ENCODE measurements around the gene S100A10. TPM values are rescaled to one million over a fixed set of nuclear protein-coding genes. Genes with fewer than 3 reads are reported as not detected.

The S100A10 gene
- total RNA-seq, 4 donors from 2014 or later, result 11.2 to 64.0 (median 35.6) TPM

DNA sequence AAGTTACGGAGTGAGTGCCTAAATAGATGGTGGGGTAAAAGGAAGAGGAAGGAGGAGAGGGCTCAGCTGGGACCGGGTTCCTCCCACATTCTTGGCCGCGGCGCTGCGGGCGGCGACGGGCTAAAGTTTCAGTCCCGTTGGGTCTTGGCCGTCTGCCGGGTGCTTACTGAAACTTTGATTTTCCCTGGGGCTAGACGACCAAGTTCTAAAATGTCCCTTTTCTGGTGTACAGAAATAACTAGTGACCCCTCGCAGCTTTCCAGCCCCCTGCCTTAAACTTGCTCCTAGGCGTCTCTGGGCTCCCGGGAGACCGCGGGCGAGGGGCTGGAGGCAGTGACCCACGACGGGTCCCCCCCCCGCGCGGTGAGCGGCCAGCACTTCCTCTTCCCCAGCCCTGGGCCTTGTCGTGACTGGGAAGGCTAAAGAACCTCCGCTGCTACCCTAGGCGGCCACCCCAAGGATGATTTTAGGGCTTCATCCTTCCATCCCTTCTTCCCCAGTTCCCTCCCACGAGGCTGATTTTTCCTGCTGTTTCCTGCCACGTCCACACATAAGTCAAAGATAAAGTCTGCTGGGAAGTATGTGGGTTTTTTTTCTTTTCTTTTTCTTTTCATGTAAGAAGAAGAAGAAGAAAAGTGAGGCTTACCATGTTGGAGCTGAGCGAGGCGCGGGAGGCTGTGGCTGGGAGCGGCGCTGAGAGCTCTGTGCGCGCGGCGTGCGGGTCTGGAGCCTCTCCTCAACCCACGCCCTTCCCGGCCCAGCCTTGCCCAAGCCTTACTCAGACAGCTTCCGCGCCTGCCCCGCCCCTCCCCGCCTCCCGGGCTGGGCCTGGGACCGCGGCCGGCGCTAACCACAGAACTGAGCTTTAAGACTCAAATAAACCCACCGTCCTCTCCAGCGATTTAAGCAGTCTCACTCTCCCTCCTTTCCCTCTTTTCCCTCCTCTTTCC is 42.9 kb upstream of the S100A10 start, which contains the start of gene S100A11:
Gene S100A11 (minus strand): TSS at position 738 of the 950 bp plus-strand sequence. CDS start 89 bp downstream, at position 649.
- Histone ChIP-seq H3K36me3 (peaks cover 15 to 21% of the 10 kb centered on the region in 2 donors), H3K4me1 (peaks cover 16 to 31% of the 10 kb centered on the region in 2 donors), H3K4me3 (replicated peaks in 1 of 3) (peak within 1 kb of the TSS; percentile 43 to 62 (median 62)), H3K27ac (peak within 1 kb of the TSS; percentile 78 to 88 (median 80)), H3K27me3 (no peaks in the 10 kb centered on the region), H3K9me3 (no peaks in the 10 kb centered on the region)
- DNase-seq, result peak; percentile 89 to 91
- TF ChIP-seq POLR2A (IDR thresholded peaks at IDR 0.05), result peak; percentile 90 to 94
- TF ChIP-seq, protein P1, sequence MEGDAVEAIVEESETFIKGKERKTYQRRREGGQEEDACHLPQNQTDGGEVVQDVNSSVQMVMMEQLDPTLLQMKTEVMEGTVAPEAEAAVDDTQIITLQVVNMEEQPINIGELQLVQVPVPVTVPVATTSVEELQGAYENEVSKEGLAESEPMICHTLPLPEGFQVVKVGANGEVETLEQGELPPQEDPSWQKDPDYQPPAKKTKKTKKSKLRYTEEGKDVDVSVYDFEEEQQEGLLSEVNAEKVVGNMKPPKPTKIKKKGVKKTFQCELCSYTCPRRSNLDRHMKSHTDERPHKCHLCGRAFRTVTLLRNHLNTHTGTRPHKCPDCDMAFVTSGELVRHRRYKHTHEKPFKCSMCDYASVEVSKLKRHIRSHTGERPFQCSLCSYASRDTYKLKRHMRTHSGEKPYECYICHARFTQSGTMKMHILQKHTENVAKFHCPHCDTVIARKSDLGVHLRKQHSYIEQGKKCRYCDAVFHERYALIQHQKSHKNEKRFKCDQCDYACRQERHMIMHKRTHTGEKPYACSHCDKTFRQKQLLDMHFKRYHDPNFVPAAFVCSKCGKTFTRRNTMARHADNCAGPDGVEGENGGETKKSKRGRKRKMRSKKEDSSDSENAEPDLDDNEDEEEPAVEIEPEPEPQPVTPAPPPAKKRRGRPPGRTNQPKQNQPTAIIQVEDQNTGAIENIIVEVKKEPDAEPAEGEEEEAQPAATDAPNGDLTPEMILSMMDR (IDR thresholded peaks at IDR 0.05), result no peak
- 1% methylated on average over 53 of the region's 53 CpGs for WGBS, 2 donors
- intact Hi-C loops (cut with DNase I), result no loop called here

DNA sequence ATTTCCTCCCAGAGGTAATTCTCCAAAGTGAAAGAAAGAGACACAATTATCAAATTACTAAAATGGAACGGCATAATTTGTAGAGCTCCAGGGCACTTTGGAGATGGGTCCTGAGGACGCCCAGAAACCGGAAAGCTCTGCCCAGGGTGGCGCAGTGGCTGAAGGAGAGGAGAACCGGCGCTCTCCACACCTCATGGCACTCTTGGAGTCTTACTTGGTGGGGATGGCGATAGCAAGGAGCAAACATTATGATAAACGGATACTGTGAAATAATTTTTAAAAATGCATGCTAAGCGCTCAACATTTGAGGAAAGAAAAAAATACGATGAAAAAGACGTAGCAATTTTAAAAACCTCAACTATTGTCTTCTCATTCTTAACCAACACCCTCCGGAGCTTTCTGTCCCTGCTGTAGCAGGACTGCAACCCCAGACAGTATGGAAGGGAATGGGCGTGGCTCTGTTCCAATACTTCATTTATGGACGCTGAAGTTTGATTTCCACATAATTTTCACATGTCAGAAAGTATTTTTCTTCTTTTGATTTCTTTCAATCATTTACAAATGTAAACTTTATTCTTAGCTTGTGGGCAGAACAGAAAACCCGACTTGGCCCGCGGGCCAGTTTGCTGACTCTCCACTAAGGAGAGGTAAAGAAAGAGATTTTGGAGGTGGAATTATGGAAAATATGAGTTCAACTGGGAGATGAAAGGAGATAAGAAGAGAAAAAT is 42.0 kb upstream of the S100A10 start:
- TF ChIP-seq, protein P1 (IDR thresholded peaks at IDR 0.05), result no peak
- TF ChIP-seq POLR2A (IDR thresholded peaks at IDR 0.05), result no peak
- Histone ChIP-seq H3K27ac (peak overlapping the region; percentile 78 to 88 (median 80)), H3K4me1 (peaks cover 16 to 31% of the 10 kb centered on the region in 2 donors), H3K36me3 (peaks cover 15 to 27% of the 10 kb centered on the region in 2 donors), H3K4me3 (replicated peaks in 1 of 3) (peak overlapping the region; percentile 43 to 62 (median 62)), H3K27me3 (no peaks in the 10 kb centered on the region), H3K9me3 (no peaks in the 10 kb centered on the region)
- 14 to 20% methylated on average over 17 of the region's 17 CpGs for WGBS, 2 donors
- peak; percentile 26 to 33 for DNase-seq
- intact Hi-C loops (cut with DNase I), result no loop called here

DNA sequence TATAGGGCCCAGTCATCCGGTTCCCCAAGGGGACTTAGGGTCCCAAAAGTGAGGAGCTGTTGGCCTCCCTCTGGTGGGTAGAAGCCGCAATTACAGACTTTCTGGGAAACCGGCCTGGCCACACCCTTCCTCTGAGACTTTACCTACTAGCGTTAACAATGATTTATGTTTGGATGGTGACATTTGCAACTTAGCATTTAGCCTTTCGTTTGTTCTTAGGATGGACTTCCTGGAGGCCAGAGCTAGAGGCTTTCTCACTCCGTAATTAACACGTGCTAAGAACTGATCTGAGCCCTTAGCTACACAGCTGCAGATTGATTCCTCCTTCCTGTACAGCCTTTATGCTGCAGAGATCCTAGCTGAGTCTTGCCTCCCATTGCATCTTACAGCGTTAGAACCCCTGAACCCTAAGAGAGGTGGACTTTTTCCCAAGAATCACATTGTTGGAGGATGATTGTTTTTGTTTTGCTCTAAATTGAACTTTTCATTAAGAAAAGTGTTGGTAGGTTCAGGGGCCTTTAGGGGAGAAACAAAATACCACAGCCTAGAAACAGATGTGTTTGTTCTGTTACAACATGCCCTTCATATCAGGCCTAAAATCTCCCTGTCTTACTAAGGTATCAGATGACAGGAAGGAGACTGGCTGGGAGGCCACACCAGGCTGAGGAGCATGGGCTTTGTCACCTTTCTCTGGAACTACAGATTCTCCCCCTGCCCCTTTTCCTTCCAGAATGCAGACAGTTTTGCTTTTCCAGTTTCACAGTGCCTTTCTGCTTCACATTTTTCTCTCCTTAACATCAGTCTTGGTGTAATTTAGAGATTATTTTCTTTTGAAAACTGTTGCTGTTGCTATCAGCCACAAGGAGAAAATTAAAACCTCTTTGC is 41.2 kb upstream of the S100A10 start:
- peaks cover 15 to 27% of the 10 kb centered on the region in 2 donors for H3K36me3 ChIP-seq
- no peaks in the 10 kb centered on the region for H3K9me3 ChIP-seq
- peak; percentile 40 for DNase-seq
- WGBS, 2 donors, result 14 to 33% methylated on average over 8 of the region's 8 CpGs
- intact Hi-C loops (cut with DNase I), result no loop called here
- peaks cover 15 to 28% of the 10 kb centered on the region in 2 donors for H3K4me1 ChIP-seq
- H3K27ac ChIP-seq, result peak overlapping the region; percentile 78 to 88 (median 80)
- TF ChIP-seq, protein P1 (IDR thresholded peaks at IDR 0.05), result peak in 5 of 6 experiments; percentile 49 to 73 (median 56)
- TF ChIP-seq POLR2A (IDR thresholded peaks at IDR 0.05), result peak in 1 of 2 donors; percentile 14
- peak overlapping the region in 2 of 3 donors; percentile 43 to 62 for H3K4me3 ChIP-seq (replicated peaks in 1 of 3)
- H3K27me3 ChIP-seq, result no peaks in the 10 kb centered on the region

DNA sequence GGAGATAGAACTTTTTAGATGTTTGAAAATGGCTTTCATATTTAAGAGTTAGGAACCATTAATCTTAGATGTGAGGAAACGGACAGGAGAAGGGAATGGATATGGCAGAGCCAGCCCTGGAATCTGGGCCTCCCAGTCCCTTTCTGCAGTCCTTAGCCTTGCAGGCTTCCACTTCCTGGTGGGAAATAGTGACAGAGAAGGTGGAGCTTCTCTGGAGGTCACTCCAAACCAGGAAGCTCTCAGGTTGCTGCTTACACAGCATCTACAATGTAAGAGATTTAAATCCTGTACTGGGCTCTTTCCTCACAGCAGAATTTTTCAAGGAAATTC is 40.6 kb upstream of the S100A10 start:
- WGBS, 2 donors, result 70 to 73% methylated on average over 1 of the region's 1 CpG
- peaks cover 15 to 27% of the 10 kb centered on the region in 2 donors for H3K36me3 ChIP-seq
- peaks cover 13 to 23% of the 10 kb centered on the region in 2 donors for H3K4me1 ChIP-seq
- H3K27ac ChIP-seq, result peak overlapping the region in 2 of 3 donors; percentile 80 to 88
- no peak overlapping the region for H3K4me3 ChIP-seq (replicated peaks in 1 of 3)
- no peaks in the 10 kb centered on the region for H3K27me3 ChIP-seq
- TF ChIP-seq POLR2A (IDR thresholded peaks at IDR 0.05), result no peak
- TF ChIP-seq, protein P1 (IDR thresholded peaks at IDR 0.05), result no peak
- no peak for DNase-seq
- no peaks in the 10 kb centered on the region for H3K9me3 ChIP-seq
- intact Hi-C loops (cut with DNase I), result no loop called here

Measured in thyroid gland (tissue), 4 donors.